DMS 273 (cell line): ENCODE results near the gene BRSK2.
A peak's percentile ranks its signal among the peaks of the same experiment; 100 is the strongest.

Experiments
- DNase-seq: peaks from one replicate; lab custom pipeline; 2025; ENCODE audit not compliant: unreplicated experiment; lab: John Stamatoyannopoulos, UW

BRSK2 gene

GRCh38 chr11:1450344-1450875 is 60.7 kb downstream of the BRSK2 start:
- DNase-seq: no peak

- DNase-seq: no peak
Measured at GRCh38 chr11:1450949-1451710, 61.4 kb downstream of the BRSK2 start.

- DNase-seq: no peak
Measured at GRCh38 chr11:1451781-1452470, 62.2 kb downstream of the BRSK2 start.

- DNase-seq: no peak
Measured at GRCh38 chr11:1452744-1453143, 63.0 kb downstream of the BRSK2 start.

GRCh38 chr11:1453611-1454034 is 63.9 kb downstream of the BRSK2 start:
- peak; percentile 25 for DNase-seq

- DNase-seq: no peak
Measured at GRCh38 chr11:1454576-1454975, 64.8 kb downstream of the BRSK2 start.

GRCh38 chr11:1455032-1455762 is 65.5 kb downstream of the BRSK2 start:
- no peak for DNase-seq

GRCh38 chr11:1455763-1456060 is 66.0 kb downstream of the BRSK2 start:
- no peak for DNase-seq

- no peak for DNase-seq
Measured at GRCh38 chr11:1456176-1456575, 66.4 kb downstream of the BRSK2 start.

- no peak for DNase-seq
Measured at GRCh38 chr11:1456596-1457325, 67.0 kb downstream of the BRSK2 start.

GRCh38 chr11:1457326-1457680 is 67.6 kb downstream of the BRSK2 start:
- no peak for DNase-seq

GRCh38 chr11:1457856-1458255 is 68.1 kb downstream of the BRSK2 start:
- DNase-seq: no peak

- DNase-seq: peak; percentile 55
Measured at GRCh38 chr11:1458340-1459218, 68.8 kb downstream of the BRSK2 start.

- DNase-seq: no peak
Measured at GRCh38 chr11:1459219-1459575, 69.5 kb downstream of the BRSK2 start.

GRCh38 chr11:1459764-1460395 is 70.1 kb downstream of the BRSK2 start:
- no peak for DNase-seq

- no peak for DNase-seq
Measured at GRCh38 chr11:1460396-1460985, 70.8 kb downstream of the BRSK2 start.

GRCh38 chr11:1460986-1461825 is 71.5 kb downstream of the BRSK2 start:
- DNase-seq: no peak

GRCh38 chr11:1461826-1462697 is 72.3 kb downstream of the BRSK2 start:
- no peak for DNase-seq
